ENCODE measurements around the gene PTPRJ. TPM values are rescaled to one million over a fixed set of nuclear protein-coding genes. Genes with fewer than 3 reads are reported as not detected.

PTPRJ gene
- polyA plus RNA-seq, 1 donor (not counting 4 experiments of a cell fraction or from before 2014, with no cell fraction given): 0.84 TPM

GRCh38 chr11:48216510-48216909, 236.2 kb downstream of the PTPRJ start, which contains the start of gene OR4B1:
Gene OR4B1 (plus strand): TSS chr11:48216810. CDS start chr11:48216810, 0 bp downstream.
- Histone ChIP-seq H3K4me2 (ENCODE audit: control insufficient read depth, extremely low read depth, insufficient read depth, low read depth, low read length) (no peak within 1 kb of the TSS), H3K9me1 (ENCODE audit: control insufficient read depth, extremely low read depth, insufficient read depth, low read length) (no peaks in the 10 kb centered on the region), H3K4me1 (ENCODE audit: control insufficient read depth, extremely low read depth, insufficient read depth, low read length) (no peaks in the 10 kb centered on the region), H3K27me3 (ENCODE audit: control insufficient read depth, extremely low read depth, insufficient read depth, low read length) (no peaks in the 10 kb centered on the region), H3K79me2 (ENCODE audit: control insufficient read depth, insufficient read depth, low read length) (no peaks in the 10 kb centered on the region), H2AFZ (ENCODE audit: control insufficient read depth, low read length) (no peak within 1 kb of the TSS), H3K9me3 (ENCODE audit: control insufficient read depth, low read depth, low read length) (no peaks in the 10 kb centered on the region), H3K36me3 (ENCODE audit: control insufficient read depth in 2 of 2, extremely low read depth in 1 of 2, insufficient read depth in 2 of 2, low read length in 2 of 2) (no peaks in the 10 kb centered on the region), H3K4me3 (ENCODE audit: control insufficient read depth in 2 of 3, extremely low read depth in 1 of 3, insufficient read depth in 2 of 3, low read depth in 1 of 3, low read length in 3 of 3) (no peak within 1 kb of the TSS), H3K27ac (ENCODE audit: control insufficient read depth, insufficient read depth, low read length) (no peak within 1 kb of the TSS), H3K9ac (ENCODE audit: control insufficient read depth, extremely low read depth, insufficient read depth, low read length) (no peak within 1 kb of the TSS), H4K20me1 (ENCODE audit: control insufficient read depth, extremely low read depth, insufficient read depth, low read length) (no peaks in the 10 kb centered on the region)
- DNase-seq (ENCODE audit: low read depth, low spot score) (no peak), FAIRE-seq (no peak)
- no peak for TF ChIP-seq EZH2 (IDR thresholded peaks at IDR 0.05; ENCODE audit: low read length)
- TF ChIP-seq CTCF (optimal IDR thresholded peaks at IDR 0.05 in 1 of 3, IDR thresholded peaks at IDR 0.05 in 1 of 3, conservative IDR thresholded peaks at IDR 0.05 in 1 of 3; ENCODE audit: extremely low read depth in 1 of 3, insufficient read depth in 2 of 3, low read length in 3 of 3): no peak
- dilution Hi-C loops (cut with MboI; ENCODE audit: extremely low pct_ligation_motif_present, low sequenced_read_pairs): no loop called here

Small RNA genes within 50 kb of the gene (small RNA-seq; reads per million reads assigned to genes)
- gene MIR3161 (ENCODE audit: insufficient read length in 3 of 3, low read depth in 3 of 3, low replicate concordance in 1 of 3): 0 reads per million in 3 experiments

Other genes starting within 250 kb of the PTPRJ start
- gene FNBP4, start 213.2 kb upstream of the PTPRJ start, polyA plus RNA-seq: 57.3 to 76.9 TPM (median 62.4 TPM) in 3 replicates
- gene NUP160, start 132.2 kb upstream of the PTPRJ start, polyA plus RNA-seq: 16.6 to 26.6 TPM (median 16.6 TPM) in 3 replicates
- not detected in 3 replicates for gene OR4B1, start 236.3 kb downstream of the PTPRJ start, polyA plus RNA-seq